ENCODE results near the gene ZBTB8B. TPM values are rescaled to one million over a fixed set of nuclear protein-coding genes. Genes with fewer than 3 reads are reported as not detected.

The ZBTB8B gene
- total RNA-seq, 1 donor from 2014 or later = 0.02 TPM

- DNase-seq (no peak), ATAC-seq (ENCODE audit: low read depth) (no peak)
- ChIA-PET POLR2A (no interaction called here), CTCF (no interaction called here)
- Mint-ChIP-seq H3K4me3 (no peak overlapping the region), H3K9me3 (no peaks in the 10 kb centered on the region), H3K27ac (no peak overlapping the region), H3K4me1 (no peaks in the 10 kb centered on the region), H3K27me3 (peaks cover 23% of the 10 kb centered on the region), H3K36me3 (ENCODE audit: low read depth) (no peaks in the 10 kb centered on the region)
- TF ChIP-seq, protein P1, sequence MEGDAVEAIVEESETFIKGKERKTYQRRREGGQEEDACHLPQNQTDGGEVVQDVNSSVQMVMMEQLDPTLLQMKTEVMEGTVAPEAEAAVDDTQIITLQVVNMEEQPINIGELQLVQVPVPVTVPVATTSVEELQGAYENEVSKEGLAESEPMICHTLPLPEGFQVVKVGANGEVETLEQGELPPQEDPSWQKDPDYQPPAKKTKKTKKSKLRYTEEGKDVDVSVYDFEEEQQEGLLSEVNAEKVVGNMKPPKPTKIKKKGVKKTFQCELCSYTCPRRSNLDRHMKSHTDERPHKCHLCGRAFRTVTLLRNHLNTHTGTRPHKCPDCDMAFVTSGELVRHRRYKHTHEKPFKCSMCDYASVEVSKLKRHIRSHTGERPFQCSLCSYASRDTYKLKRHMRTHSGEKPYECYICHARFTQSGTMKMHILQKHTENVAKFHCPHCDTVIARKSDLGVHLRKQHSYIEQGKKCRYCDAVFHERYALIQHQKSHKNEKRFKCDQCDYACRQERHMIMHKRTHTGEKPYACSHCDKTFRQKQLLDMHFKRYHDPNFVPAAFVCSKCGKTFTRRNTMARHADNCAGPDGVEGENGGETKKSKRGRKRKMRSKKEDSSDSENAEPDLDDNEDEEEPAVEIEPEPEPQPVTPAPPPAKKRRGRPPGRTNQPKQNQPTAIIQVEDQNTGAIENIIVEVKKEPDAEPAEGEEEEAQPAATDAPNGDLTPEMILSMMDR (IDR thresholded peaks at IDR 0.05) = no peak
- intact Hi-C loops (cut with micrococcal nuclease) = no loop called here
Measured at GRCh38 chr1:32508761-32509160, 43.9 kb downstream of the ZBTB8B start.

DNA sequence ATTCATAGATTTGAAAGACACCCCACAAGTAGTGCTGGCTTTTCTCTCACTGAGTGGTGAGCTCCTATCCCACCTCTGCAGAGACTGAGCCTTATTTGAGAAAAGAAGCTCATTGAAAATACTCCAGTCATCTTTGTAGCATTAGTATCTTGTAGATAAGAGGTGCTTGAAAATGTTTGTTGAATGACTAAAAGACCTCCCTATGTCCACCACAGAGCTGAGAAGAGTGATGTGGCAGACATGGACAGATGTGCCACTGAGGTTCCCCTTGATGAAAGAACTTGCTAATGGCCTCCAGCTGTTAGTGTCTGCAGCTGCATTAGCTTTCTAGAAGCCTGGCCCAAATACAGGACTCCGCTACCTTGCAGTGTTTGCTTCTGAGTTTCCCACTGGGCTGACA lies 45.1 kb downstream of the ZBTB8B start:
- Mint-ChIP-seq H3K4me1 (no peaks in the 10 kb centered on the region), H3K9me3 (no peaks in the 10 kb centered on the region), H3K36me3 (ENCODE audit: low read depth) (no peaks in the 10 kb centered on the region), H3K27ac (no peak overlapping the region), H3K4me3 (no peak overlapping the region), H3K27me3 (peaks cover 22% of the 10 kb centered on the region)
- intact Hi-C loops (cut with micrococcal nuclease) = no loop called here
- ChIA-PET POLR2A (no interaction called here), CTCF (no interaction called here)
- TF ChIP-seq, protein P1 (IDR thresholded peaks at IDR 0.05) = no peak
- DNase-seq (no peak), ATAC-seq (ENCODE audit: low read depth) (no peak)

Other genes starting within 250 kb of the ZBTB8B start
- gene TMEM234, start 242.7 kb upstream of the ZBTB8B start, total RNA-seq = 31.8 and 35.5 TPM in 2 replicates
- 196 and 213 TPM in 2 replicates for gene EIF3I, start 242.7 kb upstream of the ZBTB8B start, total RNA-seq
- 1.2 and 1.4 TPM in 2 replicates for gene FAM167B, start 217.8 kb upstream of the ZBTB8B start, total RNA-seq
- gene LCK, start 213.8 kb upstream of the ZBTB8B start, total RNA-seq = 16.6 and 16.8 TPM in 2 replicates
- gene HDAC1, start 173.0 kb upstream of the ZBTB8B start, total RNA-seq = 204 and 212 TPM in 2 replicates
- gene MARCKSL1, start 128.8 kb upstream of the ZBTB8B start, total RNA-seq = 132 TPM in 2 replicates
- gene FAM229A, start 102.6 kb upstream of the ZBTB8B start, total RNA-seq = 7.6 and 11.7 TPM in 2 replicates
- 3.5 and 6.1 TPM in 2 replicates for gene TSSK3, start 102.5 kb upstream of the ZBTB8B start, total RNA-seq
- gene BSDC1, start 70.6 kb upstream of the ZBTB8B start, total RNA-seq = 51.8 and 72.2 TPM in 2 replicates
- gene ZBTB8A, start 74.4 kb downstream of the ZBTB8B start, total RNA-seq = 0.11 and 0.24 TPM in 2 replicates
- gene ZBTB8OS, start 185.5 kb downstream of the ZBTB8B start, total RNA-seq = 58.6 and 65.3 TPM in 2 replicates
- 228 and 241 TPM in 2 replicates for gene RBBP4, start 186.1 kb downstream of the ZBTB8B start, total RNA-seq
- not detected in 2 replicates for gene SYNC, start 237.7 kb downstream of the ZBTB8B start, total RNA-seq

Data from activated B cell treated with CpG ODN at 0.5 μM for 24 hours (primary cell).